HS-5 (cell line): ENCODE results near the gene GOLGA8Q.
"Not testable (repeated sequence)": the region's sequence is repeated elsewhere in the genome, so short reads cannot be mapped to it uniquely, and the experiment has no call there.

Experiments
- DNase-seq: peaks from one replicate; pipeline ENCODE4 v3.0.0-alpha.2; 2012; ENCODE audit warnings: low read depth

The GOLGA8Q gene, protein sequence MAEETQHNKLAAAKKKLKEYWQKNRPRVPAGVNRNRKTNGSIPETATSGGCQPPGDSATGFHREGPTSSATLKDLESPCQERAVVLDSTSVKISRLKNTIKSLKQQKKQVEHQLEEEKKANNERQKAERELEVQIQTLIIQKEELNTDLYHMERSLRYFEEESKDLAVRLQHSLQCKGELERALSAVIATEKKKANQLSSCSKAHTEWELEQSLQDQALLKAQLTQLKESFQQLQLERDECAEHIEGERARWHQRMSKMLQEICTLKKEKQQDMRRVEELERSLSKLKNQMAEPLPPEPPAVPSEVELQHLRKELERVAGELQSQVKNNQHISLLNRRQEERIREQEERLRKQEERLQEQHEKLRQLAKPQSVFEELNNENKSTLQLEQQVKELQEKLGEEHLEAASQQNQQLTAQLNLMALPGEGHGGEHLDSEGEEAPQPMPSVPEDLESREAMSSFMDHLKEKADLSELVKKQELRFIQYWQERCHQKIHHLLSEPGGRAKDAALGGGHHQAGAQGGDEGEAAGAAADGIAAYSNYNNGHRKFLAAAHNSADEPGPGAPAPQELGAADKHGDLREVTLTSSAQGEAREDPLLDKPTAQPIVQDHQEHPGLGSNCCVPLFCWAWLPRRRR

GRCh38 chr15:30551750-30552149 lies at the start of gene GOLGA8Q:
TSS of gene GOLGA8Q (plus strand) at chr15:30552050. CDS start at chr15:30552078, 28 bp downstream.
- not testable (repeated sequence) for DNase-seq

DNA sequence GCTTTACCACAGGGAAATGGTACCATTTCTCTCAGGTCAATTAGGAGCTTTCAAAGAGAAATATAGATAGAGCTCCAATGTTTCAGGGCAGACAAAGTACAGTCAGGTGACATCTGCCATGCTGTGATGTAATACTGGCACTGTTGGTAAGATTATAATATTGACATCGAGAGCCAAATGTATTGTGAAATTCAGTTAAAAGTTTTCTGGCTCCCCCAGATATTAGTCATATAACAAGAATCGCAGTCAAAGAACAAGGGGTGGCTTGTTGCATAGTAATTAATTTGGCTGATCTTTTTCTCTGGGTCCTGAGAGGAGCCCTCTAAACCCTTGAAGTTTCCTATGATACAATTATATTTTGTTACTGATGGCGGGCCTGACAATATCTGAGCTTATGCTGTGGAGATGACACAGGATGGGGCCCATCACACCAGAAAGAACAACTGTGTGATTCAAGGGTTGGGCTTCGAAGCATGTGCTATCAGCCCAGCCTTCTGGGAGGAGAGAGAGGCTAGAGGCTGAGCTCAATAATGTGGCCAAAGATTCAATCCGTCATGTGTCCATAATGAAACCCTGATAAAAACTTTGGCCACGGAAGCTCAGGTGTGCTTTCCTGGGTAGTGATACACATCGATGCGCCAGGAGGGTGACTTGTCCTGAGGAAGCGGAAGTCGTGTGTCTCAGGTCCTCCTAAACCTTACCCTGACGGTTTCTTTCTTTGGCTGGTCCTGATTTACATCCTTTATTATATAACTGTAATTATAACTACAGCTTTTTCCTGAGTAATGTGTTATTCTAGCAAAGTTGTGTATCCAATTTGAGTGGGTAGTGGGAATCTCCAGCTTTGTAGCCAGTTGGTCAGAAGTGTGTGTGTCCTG lies 48.7 kb upstream of the GOLGA8Q start:
- DNase-seq = not testable (repeated sequence)

GRCh38 chr15:30504162-30504843 lies 47.5 kb upstream of the GOLGA8Q start:
- not testable (repeated sequence) for DNase-seq

GRCh38 chr15:30514545-30514944 lies 37.3 kb upstream of the GOLGA8Q start:
- DNase-seq = not testable (repeated sequence)

DNA sequence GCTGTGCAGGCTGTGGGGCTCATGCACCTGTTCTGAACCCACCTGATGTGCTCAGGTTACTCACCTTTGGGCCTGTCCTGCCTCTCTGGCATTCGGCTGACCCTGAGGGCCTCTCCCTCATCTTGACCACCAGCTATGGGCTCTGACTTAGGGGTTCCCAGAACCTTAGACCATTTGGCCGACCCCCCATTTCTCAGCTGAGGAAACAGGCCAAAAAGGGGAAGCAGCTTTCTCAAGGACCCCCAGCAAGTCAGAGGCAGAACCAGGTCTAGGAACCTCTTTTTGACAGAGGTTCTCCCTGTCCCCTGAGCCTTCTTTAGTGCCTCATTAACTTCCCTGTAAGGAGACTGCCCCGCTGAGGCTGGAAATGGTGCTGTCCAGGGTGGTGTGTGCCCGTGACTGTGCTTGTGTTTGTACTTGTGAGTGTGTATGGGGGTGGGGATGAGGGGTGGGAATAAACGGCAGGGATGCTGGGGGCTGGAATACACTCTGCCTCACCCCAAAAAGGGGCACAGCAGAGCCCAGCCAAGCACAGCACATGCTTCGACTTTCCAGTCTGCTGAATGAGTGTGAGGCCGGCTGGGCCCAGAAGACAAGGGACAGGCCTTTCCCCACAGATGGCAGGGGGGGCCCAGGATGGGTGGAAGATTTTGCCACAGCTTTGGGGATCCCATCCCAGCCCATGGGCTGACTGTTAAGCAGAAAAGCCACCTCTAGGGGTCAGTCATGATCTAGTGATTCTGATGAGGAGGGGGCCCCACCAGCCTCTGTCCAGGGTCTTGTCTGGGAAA lies 28.2 kb upstream of the GOLGA8Q start:
- not testable (repeated sequence) for DNase-seq

DNA sequence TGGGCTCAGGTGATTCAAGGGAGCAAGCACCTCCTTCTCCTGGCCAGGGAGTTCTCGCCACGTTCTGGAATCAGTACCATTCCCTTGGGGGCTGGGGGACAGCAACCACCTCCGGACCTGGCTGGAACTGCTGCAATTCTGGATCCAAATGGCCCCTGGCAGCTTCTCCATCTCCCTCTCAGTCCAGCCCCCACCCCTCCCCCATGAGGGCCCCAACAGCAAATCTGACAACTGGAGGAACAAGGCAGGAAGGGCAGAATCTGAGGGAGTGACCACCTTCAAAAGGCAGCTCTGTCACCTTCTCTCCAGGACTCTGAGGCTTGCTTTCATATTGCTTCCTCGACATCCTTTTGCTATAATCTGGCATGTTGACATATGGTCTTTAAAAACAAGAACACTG lies 25.9 kb upstream of the GOLGA8Q start:
- DNase-seq = not testable (repeated sequence)

DNA sequence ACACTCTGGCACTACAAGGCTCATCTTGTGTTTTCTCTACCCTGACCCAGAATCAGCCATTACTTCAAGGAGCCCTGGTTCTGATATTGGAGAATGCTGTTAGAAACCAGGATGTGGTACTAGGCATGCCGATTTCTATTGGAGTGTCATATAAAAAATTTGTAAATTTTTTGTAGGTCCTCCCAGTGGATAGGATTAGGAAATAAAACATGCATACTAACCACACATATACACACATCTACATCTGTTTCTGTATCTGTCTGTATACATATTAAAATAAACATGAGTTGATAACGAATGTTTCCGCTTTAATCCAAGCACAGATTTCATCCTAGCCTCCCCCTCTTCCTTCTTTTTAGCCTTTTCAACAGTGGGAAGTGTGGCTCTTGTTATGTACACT lies 22.8 kb upstream of the GOLGA8Q start:
- not testable (repeated sequence) for DNase-seq

DNA sequence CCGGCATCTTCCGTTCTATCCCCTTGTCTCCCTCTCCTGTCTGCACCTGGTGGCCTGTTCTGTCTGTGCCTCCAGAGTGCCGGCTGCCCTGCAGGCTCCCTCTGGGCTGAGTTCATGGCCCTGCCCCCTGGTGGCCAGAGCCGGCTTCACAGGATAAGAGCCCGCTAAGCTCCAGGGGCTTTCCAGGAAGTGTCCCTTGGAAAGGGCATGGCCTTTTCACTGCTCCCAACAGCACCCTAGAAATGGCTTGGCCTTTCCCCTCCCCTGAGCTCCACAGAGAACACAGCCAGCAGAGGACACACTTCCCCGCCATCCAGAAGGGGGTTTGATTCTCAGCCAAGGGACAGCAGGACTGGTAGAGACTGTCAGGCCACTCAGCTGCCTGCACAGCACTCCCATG lies 15.1 kb downstream of the GOLGA8Q start:
- DNase-seq = not testable (repeated sequence)

DNA sequence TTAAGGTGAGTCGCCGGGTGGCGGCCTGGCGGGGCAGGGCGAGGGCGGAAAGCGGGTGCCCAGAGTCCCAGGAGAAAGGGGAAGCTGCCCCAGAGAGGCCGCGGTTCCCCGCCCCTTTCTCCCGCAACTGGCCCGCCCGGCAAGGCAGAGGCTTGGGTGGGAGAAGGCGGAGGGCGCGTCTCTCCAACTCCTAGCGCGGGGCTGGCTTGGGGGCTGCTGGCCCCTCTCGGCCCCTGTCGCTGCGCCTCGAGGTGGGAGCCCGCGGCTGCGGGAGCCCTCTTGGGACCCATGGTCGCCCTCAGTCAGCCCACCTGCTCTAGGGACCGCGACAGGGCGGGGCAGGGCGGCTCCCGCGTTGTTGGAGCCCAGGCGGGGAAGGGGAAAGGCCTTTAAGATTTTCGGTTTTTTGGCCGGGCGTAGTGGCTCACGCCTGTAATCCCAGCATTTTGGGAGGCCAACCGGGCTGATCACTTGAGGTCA lies 21.2 kb downstream of the GOLGA8Q start:
- not testable (repeated sequence) for DNase-seq

GRCh38 chr15:30579394-30579970 lies 27.6 kb downstream of the GOLGA8Q start:
- DNase-seq = not testable (repeated sequence)

GRCh38 chr15:30580716-30581115 lies 28.9 kb downstream of the GOLGA8Q start:
- not testable (repeated sequence) for DNase-seq

DNA sequence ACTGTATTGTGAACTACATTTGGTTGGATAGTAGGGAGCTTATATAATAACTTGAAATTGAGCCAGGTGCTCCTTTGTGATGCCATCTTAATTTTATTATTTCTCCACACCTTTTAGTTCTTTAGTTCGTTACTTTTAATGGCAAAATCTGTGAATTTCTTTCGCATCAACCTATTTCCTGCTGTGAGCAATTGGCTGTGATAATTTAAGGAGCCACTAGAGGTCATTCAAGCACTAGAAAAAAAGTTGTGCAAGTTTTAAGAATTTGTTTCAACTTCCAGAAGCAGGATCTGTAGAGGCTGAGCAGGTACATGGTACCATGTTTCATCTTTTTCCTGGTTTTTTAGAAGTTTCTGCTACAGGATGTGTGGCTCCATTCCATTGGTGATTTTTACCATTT lies 47.1 kb downstream of the GOLGA8Q start:
- DNase-seq = not testable (repeated sequence)

DNA sequence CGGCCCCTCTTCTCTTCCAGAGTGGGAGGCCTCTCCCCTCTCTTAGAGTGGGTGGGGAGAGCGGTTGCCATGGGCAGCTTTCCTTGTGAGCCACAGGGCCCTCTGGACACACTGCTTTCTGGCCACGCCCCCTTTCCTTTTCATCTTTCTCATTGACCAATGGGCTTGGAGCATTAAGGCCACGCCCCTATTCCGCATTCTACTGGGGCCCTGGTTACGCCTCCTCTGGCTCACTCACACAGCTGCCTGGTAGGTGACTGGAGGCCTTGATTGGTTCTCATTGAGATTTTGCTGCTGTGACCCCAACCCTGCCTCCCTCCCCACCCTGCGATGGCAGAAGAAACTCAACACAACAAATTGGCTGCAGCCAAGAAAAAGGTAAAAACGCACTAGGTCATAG lies 51.9 kb downstream of the GOLGA8Q start, which contains the start of gene GOLGA8H:
GOLGA8H (plus strand) TSS at position 233 of the 400 bp plus-strand sequence; CDS start at position 331, 98 bp downstream.
- not testable (repeated sequence) for DNase-seq
